Measurements from ENCODE around the gene METAP1. TPM values are rescaled to one million over a fixed set of nuclear protein-coding genes. Genes with fewer than 3 reads are reported as not detected.
"Not testable (repeated sequence)": the region's sequence is repeated elsewhere in the genome, so short reads cannot be mapped to it uniquely, and the experiment has no call there.

METAP1 gene
- total RNA-seq, 3 donors from 2014 or later (not counting 1 experiment from before 2014, with no cell fraction given): 41.1 to 54.3 (median 41.5) TPM

GRCh38 chr4:98977557-98977956, 18.0 kb upstream of the METAP1 start:
- Mint-ChIP-seq H3K9me3 (no peaks in the 10 kb centered on the region), H3K4me3 (no peak overlapping the region), H3K27ac (no peak overlapping the region), H3K4me1 (no peaks in the 10 kb centered on the region), H3K27me3 (ENCODE audit: low read depth in 2 of 2) (peaks cover 8 to 12% of the 10 kb centered on the region in 2 donors), H3K36me3 (no peaks in the 10 kb centered on the region)
- TF ChIP-seq CTCF (IDR thresholded peaks at IDR 0.05): no peak
- H3K27me3 ChIP-seq (ENCODE audit: control insufficient read depth, insufficient read depth, low read length): no peaks in the 10 kb centered on the region
- WGBS (ENCODE audit: insufficient coverage): 94% methylated on average over 4 of the region's 7 CpGs
- H3K4me3 ChIP-seq (ENCODE audit: low read length): no peak overlapping the region
- H3K9me3 ChIP-seq (ENCODE audit: control insufficient read depth, insufficient read depth, low read length): no peaks in the 10 kb centered on the region
- no peak for DNase-seq
- H3K27ac ChIP-seq (ENCODE audit: low read length): no peak overlapping the region
- H3K4me1 ChIP-seq (ENCODE audit: control insufficient read depth, insufficient read depth, low read length): no peaks in the 10 kb centered on the region
- intact Hi-C loops (cut with micrococcal nuclease): no loop called here
- ATAC-seq: no peak
- H3K36me3 ChIP-seq (ENCODE audit: control insufficient read depth, insufficient read depth, low read length): no peaks in the 10 kb centered on the region

- Mint-ChIP-seq H3K27me3 (ENCODE audit: low read depth in 2 of 2) (peaks cover 6 to 14% of the 10 kb centered on the region in 2 donors), H3K27ac (no peak overlapping the region), H3K4me3 (no peak overlapping the region), H3K9me3 (no peaks in the 10 kb centered on the region), H3K4me1 (no peaks in the 10 kb centered on the region), H3K36me3 (no peaks in the 10 kb centered on the region)
- H3K27me3 ChIP-seq (ENCODE audit: control insufficient read depth, insufficient read depth, low read length): no peaks in the 10 kb centered on the region
- no peaks in the 10 kb centered on the region for H3K36me3 ChIP-seq (ENCODE audit: control insufficient read depth, insufficient read depth, low read length)
- H3K27ac ChIP-seq (ENCODE audit: low read length): no peak overlapping the region
- no peak overlapping the region for H3K4me3 ChIP-seq (ENCODE audit: low read length)
- no peaks in the 10 kb centered on the region for H3K4me1 ChIP-seq (ENCODE audit: control insufficient read depth, insufficient read depth, low read length)
- ATAC-seq (no peak), DNase-seq (no peak)
- WGBS (ENCODE audit: insufficient coverage): 100% methylated on average over 2 of the region's 2 CpGs
- intact Hi-C loops (cut with micrococcal nuclease): no loop called here
- no peaks in the 10 kb centered on the region for H3K9me3 ChIP-seq (ENCODE audit: control insufficient read depth, insufficient read depth, low read length)
- no peak for TF ChIP-seq CTCF (IDR thresholded peaks at IDR 0.05)
These were observed 7.8 kb upstream of the METAP1 start for GRCh38 chr4:98987720-98988119.

- not testable (repeated sequence) for H3K9me3 ChIP-seq (ENCODE audit: control insufficient read depth, insufficient read depth, low read length); DNase-seq; H3K36me3 ChIP-seq (ENCODE audit: control insufficient read depth, insufficient read depth, low read length); H3K27me3 ChIP-seq (ENCODE audit: control insufficient read depth, insufficient read depth, low read length); ATAC-seq; H3K4me3 Mint-ChIP-seq; H3K27ac ChIP-seq (ENCODE audit: low read length); H3K36me3 Mint-ChIP-seq; H3K4me3 ChIP-seq (ENCODE audit: low read length); H3K9me3 Mint-ChIP-seq; H3K27me3 Mint-ChIP-seq (ENCODE audit: low read depth in 2 of 2); H3K27ac Mint-ChIP-seq
- peaks cover 12% of the 10 kb centered on the region for H3K4me1 ChIP-seq (ENCODE audit: control insufficient read depth, insufficient read depth, low read length)
- intact Hi-C loops (cut with micrococcal nuclease): loop anchor here (10.0 kb wide), 1 partner anchor 848 kb away; the partner anchor contains the start of gene STPG2
- peaks cover 21 to 22% of the 10 kb centered on the region in 2 donors for H3K4me1 Mint-ChIP-seq
- WGBS (ENCODE audit: insufficient coverage): 94% methylated on average over 2 of the region's 2 CpGs
These were observed 2.7 kb upstream of the METAP1 start for GRCh38 chr4:98992835-98993234.

DNA sequence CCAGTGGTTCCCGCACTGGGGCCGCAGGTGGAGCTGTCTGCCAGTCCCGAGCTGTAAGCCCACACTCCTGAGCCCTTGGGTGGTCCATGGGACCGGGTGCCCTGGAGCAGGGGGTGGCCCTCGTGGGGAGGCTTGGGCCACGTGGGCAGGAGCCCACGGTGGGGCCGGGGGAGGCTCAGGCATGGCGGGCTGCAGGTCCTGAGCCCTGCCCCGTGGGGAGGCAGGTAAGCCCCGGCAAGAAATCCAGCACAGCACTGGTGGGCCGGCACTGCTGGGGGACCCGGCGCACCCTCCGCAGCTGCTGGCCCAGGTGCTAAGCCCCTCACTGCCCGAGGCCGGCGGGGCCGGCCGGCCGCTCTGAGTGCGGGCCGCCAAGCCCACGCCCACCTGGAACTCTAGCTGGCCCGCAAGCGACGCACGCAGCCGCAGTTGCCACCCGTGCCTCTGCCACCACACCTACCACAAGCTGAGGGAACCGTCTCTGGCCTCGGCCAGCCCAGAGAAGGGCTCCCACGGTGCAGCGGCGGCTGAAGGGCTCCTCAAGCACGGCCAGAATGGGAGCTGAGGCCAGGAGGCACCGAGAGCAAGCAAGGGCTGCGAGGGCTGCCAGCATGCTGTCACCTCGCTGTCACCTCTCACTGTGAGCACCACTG, 2.0 kb upstream of the METAP1 start:
- no peaks in the 10 kb centered on the region for H3K9me3 Mint-ChIP-seq
- intact Hi-C loops (cut with micrococcal nuclease): loop anchor here (10.0 kb wide), 1 partner anchor 849 kb away; the partner anchor contains the start of gene STPG2
- peak in 1 of 2 donors; percentile 13 for DNase-seq
- Histone ChIP-seq H3K36me3 (ENCODE audit: control insufficient read depth, insufficient read depth, low read length) (no peaks in the 10 kb centered on the region), H3K27me3 (ENCODE audit: control insufficient read depth, insufficient read depth, low read length) (no peaks in the 10 kb centered on the region), H3K9me3 (ENCODE audit: control insufficient read depth, insufficient read depth, low read length) (no peaks in the 10 kb centered on the region), H3K27ac (ENCODE audit: low read length) (no peak overlapping the region), H3K4me1 (ENCODE audit: control insufficient read depth, insufficient read depth, low read length) (peaks cover 12% of the 10 kb centered on the region), H3K4me3 (ENCODE audit: low read length) (no peak overlapping the region)
- 96% methylated on average over 39 of the region's 39 CpGs for WGBS (ENCODE audit: insufficient coverage)
- H3K36me3 Mint-ChIP-seq: no peaks in the 10 kb centered on the region
- H3K27me3 Mint-ChIP-seq (ENCODE audit: low read depth in 2 of 2): no peaks in the 10 kb centered on the region
- no peak for TF ChIP-seq CTCF (IDR thresholded peaks at IDR 0.05)
- H3K4me1 Mint-ChIP-seq: peaks cover 25 to 26% of the 10 kb centered on the region in 2 donors
- no peak overlapping the region for H3K4me3 Mint-ChIP-seq
- ATAC-seq: no peak
- no peak overlapping the region for H3K27ac Mint-ChIP-seq

Data from natural killer cell (primary cell).